Neutrophil (primary cell): ENCODE data around the gene GALNT18.

Experiments used
- H3K27ac ChIP-seq: fragments of 200-600 bp; sonication (generic); 2 replicates; pipeline ENCODE4 v1.5.1; 2016; ENCODE audit warnings: mild to moderate bottlenecking, moderate library complexity
- H3K27me3 ChIP-seq: fragments of 200-600 bp; sonication (generic); 2 replicates; pipeline ENCODE4 v1.6.0; 2016; ENCODE audit warnings: mild to moderate bottlenecking
- H3K36me3 ChIP-seq: fragments of 200-600 bp; sonication (generic); 2 replicates; pipeline ENCODE4 v1.5.1; 2017
- H3K4me1 ChIP-seq, 2 experiments: fragments of 200-600 bp in 1 of 2; sonication (generic) in 1 of 2; 1 replicate in 1 of 2; 2 replicates in 1 of 2; pipeline versions ENCODE4 v1.5.1 to v1.6.1; 2013 to 2016; ENCODE audit warnings: low read depth in 1 of 2, low read length in 1 of 2, mild to moderate bottlenecking in 1 of 2, moderate library complexity in 1 of 2; ENCODE audit not compliant: control insufficient read depth in 1 of 2, insufficient read depth in 1 of 2
- H3K4me3 ChIP-seq, 2 experiments: fragments of 200-600 bp in 1 of 2; sonication (generic) in 1 of 2; 1 replicate in 1 of 2; 2 replicates in 1 of 2; pipeline ENCODE4 v1.5.1; 2013 to 2016; ENCODE audit warnings: low read depth in 1 of 2, low read length in 1 of 2, mild to moderate bottlenecking in 1 of 2, moderate library complexity in 1 of 2
- H3K9me3 ChIP-seq: fragments of 200-600 bp; sonication (generic); 2 replicates; pipeline ENCODE4 v1.5.1; 2016
- TF ChIP-seq, protein P1 (sequence below): fragments of 200-600 bp; sonication (generic); IDR thresholded peaks from 2 replicates; pipeline ENCODE4 v1.5.1; 2016; ENCODE audit warnings: antibody characterized with exemption

Gene GALNT18

DNA sequence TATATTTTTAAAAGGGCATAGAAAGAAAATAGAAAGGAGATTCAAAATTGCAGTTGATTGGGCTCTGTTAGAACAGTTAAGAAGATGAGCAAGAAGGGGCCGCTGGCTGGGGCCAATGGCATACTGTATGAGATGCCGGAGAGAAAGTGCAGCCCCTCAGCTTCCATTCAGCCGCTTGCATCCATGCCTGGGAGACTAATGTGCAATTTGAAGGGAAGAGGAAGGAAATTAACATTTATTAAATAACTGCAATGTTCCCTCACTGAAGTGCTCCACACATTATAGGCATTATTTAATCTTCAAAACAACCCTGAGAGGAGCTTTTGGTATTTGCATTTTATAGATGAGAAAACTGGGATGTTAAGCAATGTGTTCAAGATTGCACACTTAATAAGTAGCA is 224.0 kb downstream of the GALNT18 start:
- TF ChIP-seq, protein P1, sequence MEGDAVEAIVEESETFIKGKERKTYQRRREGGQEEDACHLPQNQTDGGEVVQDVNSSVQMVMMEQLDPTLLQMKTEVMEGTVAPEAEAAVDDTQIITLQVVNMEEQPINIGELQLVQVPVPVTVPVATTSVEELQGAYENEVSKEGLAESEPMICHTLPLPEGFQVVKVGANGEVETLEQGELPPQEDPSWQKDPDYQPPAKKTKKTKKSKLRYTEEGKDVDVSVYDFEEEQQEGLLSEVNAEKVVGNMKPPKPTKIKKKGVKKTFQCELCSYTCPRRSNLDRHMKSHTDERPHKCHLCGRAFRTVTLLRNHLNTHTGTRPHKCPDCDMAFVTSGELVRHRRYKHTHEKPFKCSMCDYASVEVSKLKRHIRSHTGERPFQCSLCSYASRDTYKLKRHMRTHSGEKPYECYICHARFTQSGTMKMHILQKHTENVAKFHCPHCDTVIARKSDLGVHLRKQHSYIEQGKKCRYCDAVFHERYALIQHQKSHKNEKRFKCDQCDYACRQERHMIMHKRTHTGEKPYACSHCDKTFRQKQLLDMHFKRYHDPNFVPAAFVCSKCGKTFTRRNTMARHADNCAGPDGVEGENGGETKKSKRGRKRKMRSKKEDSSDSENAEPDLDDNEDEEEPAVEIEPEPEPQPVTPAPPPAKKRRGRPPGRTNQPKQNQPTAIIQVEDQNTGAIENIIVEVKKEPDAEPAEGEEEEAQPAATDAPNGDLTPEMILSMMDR, result no peak
- Histone ChIP-seq H3K4me1 (no peaks in the 10 kb centered on the region), H3K36me3 (no peaks in the 10 kb centered on the region)

DNA sequence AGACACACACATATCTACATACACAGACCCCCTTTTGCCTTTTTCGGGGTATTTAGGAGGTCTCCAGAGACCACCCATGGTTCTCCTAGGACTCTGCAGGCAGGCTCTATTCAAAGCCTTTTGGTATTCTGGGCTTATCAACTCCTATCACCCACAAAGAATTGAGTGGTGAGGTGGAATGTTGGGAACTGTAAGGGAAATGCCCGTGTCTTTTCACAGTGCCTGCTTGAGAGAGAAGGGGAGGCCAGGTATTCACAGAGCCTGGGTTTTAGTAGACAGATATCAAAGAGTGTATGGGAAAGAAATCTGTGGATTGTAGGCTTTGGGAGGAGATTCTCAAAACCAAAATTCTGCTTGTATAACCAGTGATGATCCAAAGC is 224.8 kb downstream of the GALNT18 start:
- Histone ChIP-seq H3K27me3 (peaks cover 53% of the 10 kb centered on the region), H3K36me3 (no peaks in the 10 kb centered on the region), H3K4me1 (no peaks in the 10 kb centered on the region), H3K4me3 (no peak overlapping the region), H3K9me3 (no peaks in the 10 kb centered on the region), H3K27ac (no peak overlapping the region)
- TF ChIP-seq, protein P1, result no peak

More for the DNA sequence above, 224.0 kb downstream of the GALNT18 start:
- Histone ChIP-seq H3K9me3 (no peaks in the 10 kb centered on the region), H3K4me3 (no peak overlapping the region), H3K27me3 (peaks cover 61% of the 10 kb centered on the region), H3K27ac (no peak overlapping the region)

DNA sequence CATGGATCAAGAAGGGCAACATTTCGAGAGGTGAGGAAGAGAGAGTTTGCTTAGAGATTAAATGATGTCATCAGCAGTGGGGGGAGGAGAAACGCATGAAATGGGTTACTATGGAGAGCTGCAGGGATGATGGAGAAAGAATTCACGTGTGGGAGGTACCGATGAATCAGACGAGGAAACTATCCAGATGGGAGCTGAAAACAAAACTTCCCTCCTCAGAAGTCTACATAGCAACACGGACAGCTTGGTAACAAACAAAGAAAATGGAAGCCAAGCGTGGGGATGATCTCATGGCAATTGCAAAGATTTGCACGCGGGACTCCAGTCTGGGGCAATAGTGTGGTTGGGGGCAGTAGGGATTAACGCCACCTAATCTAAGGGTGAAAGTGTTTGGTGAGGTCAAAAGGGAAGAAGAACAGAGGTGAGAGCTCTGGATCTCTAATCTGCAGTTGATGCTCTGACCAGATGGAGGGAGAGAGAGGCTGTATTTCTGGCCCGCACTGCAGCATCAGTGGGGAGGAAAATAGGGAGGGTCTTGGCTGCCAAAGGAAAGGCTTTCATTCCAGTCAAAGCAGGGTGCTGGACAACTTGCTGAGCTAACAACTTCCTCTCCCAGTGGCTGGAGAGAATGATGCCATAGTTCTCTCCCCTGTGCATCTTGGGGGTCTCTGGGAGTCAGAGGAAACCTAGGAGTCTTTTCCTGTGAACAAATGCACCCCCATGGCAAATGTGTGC is 225.3 kb downstream of the GALNT18 start:
- Histone ChIP-seq H3K27ac (no peak overlapping the region), H3K9me3 (no peaks in the 10 kb centered on the region), H3K4me1 (no peaks in the 10 kb centered on the region), H3K4me3 (no peak overlapping the region), H3K36me3 (no peaks in the 10 kb centered on the region), H3K27me3 (peaks cover 50% of the 10 kb centered on the region)
- TF ChIP-seq, protein P1, result no peak

- Histone ChIP-seq H3K27ac (no peak overlapping the region), H3K9me3 (no peaks in the 10 kb centered on the region), H3K36me3 (no peaks in the 10 kb centered on the region), H3K4me3 (no peak overlapping the region), H3K4me1 (no peaks in the 10 kb centered on the region), H3K27me3 (peaks cover 45% of the 10 kb centered on the region)
- TF ChIP-seq, protein P1, result no peak
Measured at GRCh38 chr11:11395126-11395525, 226.7 kb downstream of the GALNT18 start.

DNA sequence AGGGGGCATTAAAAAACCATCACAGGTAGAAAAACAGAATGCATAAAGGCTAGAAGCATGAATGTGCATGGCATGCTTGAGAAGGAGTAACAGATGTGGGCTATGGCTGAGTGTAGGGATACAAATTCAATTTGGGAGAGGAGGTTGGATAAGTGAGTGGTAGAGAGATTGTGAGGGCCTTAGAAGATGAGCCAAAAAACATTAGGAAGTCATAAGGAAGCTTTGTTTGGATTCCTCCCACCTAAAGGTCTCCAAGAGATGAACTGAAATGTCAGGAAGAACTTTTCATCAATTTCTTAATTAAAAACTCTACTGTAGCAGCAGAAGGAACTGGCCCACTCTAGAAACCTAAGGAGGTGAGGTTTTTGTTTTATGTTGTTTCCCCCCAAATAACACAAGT is 227.6 kb downstream of the GALNT18 start:
- H3K4me1 ChIP-seq, result no peaks in the 10 kb centered on the region

More for the DNA sequence above, 227.6 kb downstream of the GALNT18 start:
- no peak overlapping the region for H3K27ac ChIP-seq
- no peaks in the 10 kb centered on the region for H3K9me3 ChIP-seq
- H3K27me3 ChIP-seq, result peaks cover 39% of the 10 kb centered on the region
- no peaks in the 10 kb centered on the region for H3K36me3 ChIP-seq
- TF ChIP-seq, protein P1, result no peak
- H3K4me3 ChIP-seq, result no peak overlapping the region
